Measurements from ENCODE around the gene ZNF888.

GRCh38 chr19:52946322-52947310 is 23.4 kb upstream of the ZNF888 start:
- TF ChIP-seq EZH2 (IDR thresholded peaks at IDR 0.05; ENCODE audit: low read length, unreplicated experiment): no peak
- TF ChIP-seq, protein P1, sequence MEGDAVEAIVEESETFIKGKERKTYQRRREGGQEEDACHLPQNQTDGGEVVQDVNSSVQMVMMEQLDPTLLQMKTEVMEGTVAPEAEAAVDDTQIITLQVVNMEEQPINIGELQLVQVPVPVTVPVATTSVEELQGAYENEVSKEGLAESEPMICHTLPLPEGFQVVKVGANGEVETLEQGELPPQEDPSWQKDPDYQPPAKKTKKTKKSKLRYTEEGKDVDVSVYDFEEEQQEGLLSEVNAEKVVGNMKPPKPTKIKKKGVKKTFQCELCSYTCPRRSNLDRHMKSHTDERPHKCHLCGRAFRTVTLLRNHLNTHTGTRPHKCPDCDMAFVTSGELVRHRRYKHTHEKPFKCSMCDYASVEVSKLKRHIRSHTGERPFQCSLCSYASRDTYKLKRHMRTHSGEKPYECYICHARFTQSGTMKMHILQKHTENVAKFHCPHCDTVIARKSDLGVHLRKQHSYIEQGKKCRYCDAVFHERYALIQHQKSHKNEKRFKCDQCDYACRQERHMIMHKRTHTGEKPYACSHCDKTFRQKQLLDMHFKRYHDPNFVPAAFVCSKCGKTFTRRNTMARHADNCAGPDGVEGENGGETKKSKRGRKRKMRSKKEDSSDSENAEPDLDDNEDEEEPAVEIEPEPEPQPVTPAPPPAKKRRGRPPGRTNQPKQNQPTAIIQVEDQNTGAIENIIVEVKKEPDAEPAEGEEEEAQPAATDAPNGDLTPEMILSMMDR (conservative IDR thresholded peaks at IDR 0.05; ENCODE audit: low read depth, low read length): no peak
- no peak for TF ChIP-seq EZH2phosphoT487 (IDR thresholded peaks at IDR 0.05; ENCODE audit: borderline replicate concordance, low read length)

Data from PC-3 (cell line).